Measurements from ENCODE around the gene JAKMIP2.

DNA sequence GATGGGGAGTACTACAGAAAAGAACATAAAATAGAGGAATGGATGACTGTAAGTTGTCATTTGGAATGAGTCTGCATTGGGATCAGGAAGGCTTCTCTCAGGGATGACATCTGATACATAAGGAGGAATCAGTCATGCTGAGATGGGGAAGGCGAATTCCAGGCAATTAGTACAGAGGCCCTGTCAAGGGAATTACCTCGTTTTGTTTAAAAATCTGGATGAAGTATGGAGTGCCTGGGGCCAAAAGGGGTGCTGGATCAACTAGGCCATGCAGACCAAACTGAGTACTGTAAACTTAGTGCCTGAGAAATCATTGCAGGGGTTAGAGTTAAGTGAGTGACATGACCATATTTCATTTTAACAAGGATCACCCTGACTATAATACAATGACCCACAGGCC is 30.5 kb downstream of the JAKMIP2 start:
- TF ChIP-seq, protein P1, sequence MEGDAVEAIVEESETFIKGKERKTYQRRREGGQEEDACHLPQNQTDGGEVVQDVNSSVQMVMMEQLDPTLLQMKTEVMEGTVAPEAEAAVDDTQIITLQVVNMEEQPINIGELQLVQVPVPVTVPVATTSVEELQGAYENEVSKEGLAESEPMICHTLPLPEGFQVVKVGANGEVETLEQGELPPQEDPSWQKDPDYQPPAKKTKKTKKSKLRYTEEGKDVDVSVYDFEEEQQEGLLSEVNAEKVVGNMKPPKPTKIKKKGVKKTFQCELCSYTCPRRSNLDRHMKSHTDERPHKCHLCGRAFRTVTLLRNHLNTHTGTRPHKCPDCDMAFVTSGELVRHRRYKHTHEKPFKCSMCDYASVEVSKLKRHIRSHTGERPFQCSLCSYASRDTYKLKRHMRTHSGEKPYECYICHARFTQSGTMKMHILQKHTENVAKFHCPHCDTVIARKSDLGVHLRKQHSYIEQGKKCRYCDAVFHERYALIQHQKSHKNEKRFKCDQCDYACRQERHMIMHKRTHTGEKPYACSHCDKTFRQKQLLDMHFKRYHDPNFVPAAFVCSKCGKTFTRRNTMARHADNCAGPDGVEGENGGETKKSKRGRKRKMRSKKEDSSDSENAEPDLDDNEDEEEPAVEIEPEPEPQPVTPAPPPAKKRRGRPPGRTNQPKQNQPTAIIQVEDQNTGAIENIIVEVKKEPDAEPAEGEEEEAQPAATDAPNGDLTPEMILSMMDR (IDR thresholded peaks at IDR 0.05), result no peak
- no peak for TF ChIP-seq POLR2A (IDR thresholded peaks at IDR 0.05)

All from heart left ventricle (tissue), 13 donors.